GM21423 (cell line): Measurements from ENCODE around the gene C10orf88.
"Not testable (repeated sequence)": the region's sequence is repeated elsewhere in the genome, so short reads cannot be mapped to it uniquely, and the experiment has no call there.

ENCODE experiments used
- ATAC-seq: cut with Tn5 transposase; IDR thresholded peaks from one replicate; pipeline ENCODE4 v1.9.1; 2021; ENCODE audit warnings: mild to moderate bottlenecking, moderate library complexity; ENCODE audit not compliant: unreplicated experiment

C10orf88 gene

GRCh38 chr10:122966879-122967278, 12.9 kb upstream of the C10orf88 start:
- ATAC-seq, result no peak

- no peak for ATAC-seq
These were observed 8.4 kb upstream of the C10orf88 start for GRCh38 chr10:122962405-122962804.

GRCh38 chr10:122957474-122957873, 3.4 kb upstream of the C10orf88 start:
- ATAC-seq, result no peak

- no peak for ATAC-seq
These were observed 1.9 kb upstream of the C10orf88 start for GRCh38 chr10:122955892-122956291.

GRCh38 chr10:122954731-122955050, 664 bp upstream of the C10orf88 start:
- ATAC-seq, result no peak

- ATAC-seq, result no peak
These were observed 4.7 kb downstream of the C10orf88 start for GRCh38 chr10:122949296-122949695.

- no peak for ATAC-seq
These were observed 14.0 kb downstream of the C10orf88 start for GRCh38 chr10:122939856-122940543.

- no peak for ATAC-seq
These were observed 14.7 kb downstream of the C10orf88 start for GRCh38 chr10:122939133-122939855.

- ATAC-seq, result no peak
These were observed 22.7 kb downstream of the C10orf88 start for GRCh38 chr10:122931088-122931906.

GRCh38 chr10:122930140-122930539, 23.9 kb downstream of the C10orf88 start:
- no peak for ATAC-seq

GRCh38 chr10:122915700-122916099, 38.3 kb downstream of the C10orf88 start:
- ATAC-seq, result no peak

GRCh38 chr10:122911889-122912484, 42.0 kb downstream of the C10orf88 start:
- ATAC-seq, result no peak

GRCh38 chr10:122910310-122910709, 43.7 kb downstream of the C10orf88 start, which contains the start of gene FAM24A:
TSS of gene FAM24A (plus strand) at chr10:122910610. CDS start at chr10:122911635, 1,025 bp downstream.
- no peak for ATAC-seq

GRCh38 chr10:122903861-122904260, 50.2 kb downstream of the C10orf88 start:
- ATAC-seq, result not testable (repeated sequence)

GRCh38 chr10:122894261-122894944, 59.6 kb downstream of the C10orf88 start:
- ATAC-seq, result no peak

GRCh38 chr10:122884166-122884565, 69.9 kb downstream of the C10orf88 start:
- no peak for ATAC-seq

- ATAC-seq, result no peak
These were observed 71.3 kb downstream of the C10orf88 start for GRCh38 chr10:122882766-122883165.
